H7 (cell line): ENCODE data around the gene MAPK11. TPM values are rescaled to one million over a fixed set of nuclear protein-coding genes. Genes with fewer than 3 reads are reported as not detected.
A peak's percentile ranks its signal among the peaks of the same experiment; 100 is the strongest.

ENCODE experiments used
- DNase-seq: peaks from one replicate; pipeline ENCODE4 v3.0.0; 2012
- H3K27me3 ChIP-seq: 2 replicates; pipeline ENCODE4 v1.6.0; 2011; ENCODE audit warnings: mild to moderate bottlenecking, low read length; ENCODE audit not compliant: control insufficient read depth, insufficient read depth
- H3K36me3 ChIP-seq: replicated peaks from 2 replicates; pipeline ENCODE4 v1.5.1; 2011; ENCODE audit warnings: low read length; ENCODE audit not compliant: control insufficient read depth, insufficient read depth
- H3K4me3 ChIP-seq: 2 replicates; pipeline ENCODE4 v1.5.1; 2011; ENCODE audit warnings: low read depth, mild to moderate bottlenecking, control low read depth, low read length, moderate library complexity; ENCODE audit not compliant: insufficient read depth
- total RNA-seq: library from RNA; depleted of rRNA; stranded (reverse); fragments of >200 nt; shearing (Covaris generic); gene quantifications from 2 replicates; pipeline ENCODE4 v1.2.3, GENCODE V29; 2014

Gene MAPK11
- total RNA-seq, 1 experiment from 2014 or later: 2.4 TPM

GRCh38 chr22:50250555-50251476 lies 19.4 kb downstream of the MAPK11 start, which contains the start of gene HDAC10:
TSS of gene HDAC10 (minus strand) at chr22:50251265. CDS start at chr22:50251032, 233 bp downstream.
- Histone ChIP-seq H3K4me3 (peak within 1 kb of the TSS; percentile 74), H3K36me3 (peaks cover 6% of the 10 kb centered on the region), H3K27me3 (no peaks in the 10 kb centered on the region)
- DNase-seq: peak; percentile 99

- DNase-seq: no peak
- Histone ChIP-seq H3K27me3 (no peaks in the 10 kb centered on the region), H3K4me3 (no peak overlapping the region), H3K36me3 (peaks cover 6% of the 10 kb centered on the region)
Measured at GRCh38 chr22:50250249-50250554, 20.0 kb downstream of the MAPK11 start.

- no peak for DNase-seq
- Histone ChIP-seq H3K27me3 (no peaks in the 10 kb centered on the region), H3K4me3 (no peak overlapping the region)
Measured at GRCh38 chr22:50249341-50250248, 20.6 kb downstream of the MAPK11 start.

GRCh38 chr22:50248196-50249081 lies 21.7 kb downstream of the MAPK11 start:
- no peaks in the 10 kb centered on the region for H3K27me3 ChIP-seq
- DNase-seq: no peak
- no peak overlapping the region for H3K4me3 ChIP-seq
- H3K36me3 ChIP-seq: peaks cover 6% of the 10 kb centered on the region

More at GRCh38 chr22:50249341-50250248, 20.6 kb downstream of the MAPK11 start:
- H3K36me3 ChIP-seq: peaks cover 6% of the 10 kb centered on the region

GRCh38 chr22:50247748-50248147 lies 22.4 kb downstream of the MAPK11 start:
- Histone ChIP-seq H3K36me3 (peaks cover 6% of the 10 kb centered on the region), H3K4me3 (no peak overlapping the region), H3K27me3 (no peaks in the 10 kb centered on the region)
- DNase-seq: peak; percentile 92

GRCh38 chr22:50246242-50247175 lies 23.7 kb downstream of the MAPK11 start:
- Histone ChIP-seq H3K4me3 (no peak overlapping the region), H3K36me3 (peaks cover 6% of the 10 kb centered on the region), H3K27me3 (no peaks in the 10 kb centered on the region)
- DNase-seq: peak; percentile 75

DNA sequence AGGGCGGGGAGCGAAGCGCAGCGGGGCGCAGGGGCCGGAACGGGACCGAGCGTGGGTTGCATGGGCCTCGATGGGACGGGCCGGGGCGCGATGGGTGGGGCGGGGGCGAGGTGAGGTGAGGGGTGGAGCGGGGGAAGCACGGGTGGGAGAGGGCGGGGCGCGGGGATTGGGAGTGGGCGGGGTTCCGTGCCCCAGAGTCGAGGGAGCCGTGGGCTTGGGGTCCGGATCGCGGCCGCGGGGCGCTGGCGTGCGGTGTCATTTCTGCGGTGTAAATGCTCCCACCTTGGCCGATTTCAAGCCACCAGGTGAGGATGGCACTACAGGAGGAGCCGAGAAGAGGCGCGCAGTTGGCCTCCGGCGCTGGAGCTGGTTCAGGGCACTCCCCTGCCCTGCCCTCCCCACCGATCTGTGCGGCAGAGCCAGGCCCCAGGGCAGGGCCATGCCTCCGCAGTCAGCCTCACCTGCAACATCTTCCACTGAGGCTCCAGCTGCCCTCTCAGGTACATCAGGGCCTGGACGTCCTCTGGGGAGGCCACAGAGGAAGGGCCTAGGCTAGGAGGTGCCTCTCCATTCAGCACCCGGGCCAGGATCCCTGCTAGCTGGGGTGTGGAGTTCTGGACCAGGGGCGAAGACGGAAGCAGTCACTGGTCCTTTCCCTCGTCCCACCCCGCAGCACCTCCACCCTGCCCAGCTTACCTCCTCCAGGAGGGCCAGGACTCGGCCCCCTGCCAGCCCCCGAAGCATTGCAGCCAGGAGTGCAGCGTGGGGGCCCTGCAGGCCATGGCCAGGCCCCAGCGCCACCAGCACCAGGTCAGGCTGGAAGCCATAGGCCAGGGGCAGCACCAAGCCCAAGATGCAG lies 24.7 kb downstream of the MAPK11 start:
- peaks cover 6% of the 10 kb centered on the region for H3K36me3 ChIP-seq
- DNase-seq: no peak
- H3K27me3 ChIP-seq: no peaks in the 10 kb centered on the region
- H3K4me3 ChIP-seq: peak overlapping the region; percentile 96

GRCh38 chr22:50244420-50245213 lies 25.6 kb downstream of the MAPK11 start, which contains the start of gene TUBGCP6:
TSS of gene TUBGCP6 (minus strand) at chr22:50245023. CDS start at chr22:50244459, 564 bp downstream.
- Histone ChIP-seq H3K36me3 (peaks cover 8% of the 10 kb centered on the region), H3K4me3 (peak within 1 kb of the TSS; percentile 96), H3K27me3 (no peaks in the 10 kb centered on the region)
- peak; percentile 98 for DNase-seq

DNA sequence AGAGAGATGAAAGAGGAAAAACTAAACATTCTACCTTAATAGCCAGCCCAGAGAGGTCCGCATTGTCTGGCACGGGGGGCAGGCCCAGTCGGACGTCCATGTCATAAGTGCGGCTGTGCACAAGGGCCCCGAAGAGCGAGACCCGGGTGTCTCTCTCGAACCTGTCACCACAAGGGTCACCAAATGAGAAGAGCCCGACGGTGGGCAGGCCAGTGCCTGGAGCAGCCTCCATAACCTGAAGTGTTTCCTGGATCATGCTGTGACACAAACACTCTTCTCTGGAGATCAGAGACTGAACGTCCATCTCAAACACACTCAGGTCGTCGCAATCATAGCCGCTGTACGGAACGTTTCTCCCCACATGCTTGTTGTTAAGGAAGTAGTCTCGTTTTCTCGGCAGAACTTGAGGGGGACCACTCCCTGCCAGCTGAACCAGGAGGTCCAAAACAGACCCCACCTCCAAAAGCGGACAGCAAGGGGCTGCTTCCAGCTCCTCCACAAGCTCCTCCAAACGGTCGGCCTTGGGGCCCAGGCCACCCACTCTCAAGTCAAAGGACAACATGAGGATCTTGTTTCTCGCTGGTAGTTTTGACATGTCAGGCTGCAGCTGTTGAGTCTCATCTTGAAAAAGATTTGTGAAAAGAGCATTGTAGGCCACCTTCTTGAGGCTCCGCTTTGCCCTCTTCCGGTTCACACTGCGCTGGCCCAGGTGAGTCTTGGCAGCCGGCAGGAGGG lies 26.3 kb downstream of the MAPK11 start:
- DNase-seq: no peak
- Histone ChIP-seq H3K27me3 (no peaks in the 10 kb centered on the region), H3K4me3 (peak overlapping the region; percentile 96), H3K36me3 (peaks cover 8% of the 10 kb centered on the region)

DNA sequence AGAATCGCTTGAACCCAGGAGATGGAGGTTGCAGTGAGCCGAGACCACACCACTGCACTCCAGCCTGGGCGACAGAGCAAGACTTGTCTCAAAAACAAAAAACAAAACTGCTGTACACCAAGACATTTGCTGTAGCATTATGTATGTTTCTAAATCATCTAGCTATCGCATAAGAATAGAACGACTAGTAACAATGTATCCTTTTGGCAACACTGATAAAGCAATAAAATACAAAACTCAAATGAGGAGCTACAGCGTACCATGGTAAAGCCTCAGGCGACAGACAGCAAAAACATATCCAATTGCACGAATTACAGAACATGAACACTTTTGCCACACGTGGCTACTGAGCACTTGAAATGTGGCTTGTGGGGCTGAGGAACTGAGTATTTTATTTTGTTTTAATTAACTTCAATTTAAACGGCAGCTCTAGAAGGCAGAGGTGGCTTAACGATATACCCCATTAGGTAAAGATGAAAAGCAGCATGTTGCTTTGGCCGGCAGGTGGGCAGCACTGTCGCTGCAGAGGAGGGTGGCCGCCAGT lies 27.7 kb downstream of the MAPK11 start:
- Histone ChIP-seq H3K4me3 (no peak overlapping the region), H3K27me3 (no peaks in the 10 kb centered on the region), H3K36me3 (peaks cover 8% of the 10 kb centered on the region)
- DNase-seq: no peak

DNA sequence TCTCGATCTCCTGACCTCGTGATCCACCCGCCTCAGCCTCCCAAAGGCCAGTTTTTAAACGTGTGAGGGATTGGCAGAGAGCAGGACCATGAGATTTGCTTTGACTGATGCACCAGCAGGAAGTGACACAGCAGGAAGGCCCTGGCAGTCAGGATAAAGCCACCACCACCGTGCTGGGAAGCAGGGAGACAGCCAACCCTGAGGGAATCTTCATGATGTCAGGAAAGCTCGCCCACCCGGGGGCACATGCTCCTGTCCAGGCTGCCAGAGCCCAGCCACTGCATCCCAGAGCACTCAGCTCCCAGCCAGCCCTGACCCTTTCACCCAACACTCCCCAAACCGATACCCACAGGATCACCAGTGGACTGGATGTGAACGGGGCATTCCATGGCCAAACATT lies 31.4 kb downstream of the MAPK11 start:
- no peaks in the 10 kb centered on the region for H3K27me3 ChIP-seq
- peaks cover 2% of the 10 kb centered on the region; the same call in 1 of the 2 replicates for H3K36me3 ChIP-seq
- H3K4me3 ChIP-seq: no peak overlapping the region
- no peak for DNase-seq
